Activated CD4-positive, alpha-beta T cell treated with anti-CD3 and anti-CD28 coated beads, Interleukin-2, Interleukin-4, amounts not matched to agents 100 ng/mL and 50 ng/mL, durations not matched to agents 16 hours and 8 hours (primary cell): Measurements from ENCODE around the gene PPM1E.

Source experiments
- DNase-seq: peaks from one replicate; pipeline ENCODE4 v3.0.0-alpha.2; 2020; ENCODE audit warnings: low spot score

PPM1E gene

DNA sequence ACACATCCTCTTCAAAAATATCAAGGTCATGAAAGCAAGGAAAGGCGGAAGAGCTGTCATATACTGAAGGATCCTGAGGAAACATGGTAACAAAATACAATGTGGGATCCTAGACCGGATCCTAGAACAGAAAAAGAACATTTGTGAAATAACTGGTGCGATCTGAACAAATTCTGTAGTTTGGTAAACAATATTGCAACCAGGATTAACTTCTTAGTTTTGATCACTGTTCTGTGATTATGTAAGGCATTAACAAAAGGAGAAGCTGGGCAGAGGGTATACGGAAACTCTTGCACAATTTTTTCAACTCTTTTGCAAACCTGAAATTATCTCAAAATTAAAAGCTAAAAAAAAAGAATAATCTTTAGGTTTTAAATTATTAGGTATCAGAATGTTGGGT, 241.3 kb downstream of the PPM1E start:
- no peak for DNase-seq

DNA sequence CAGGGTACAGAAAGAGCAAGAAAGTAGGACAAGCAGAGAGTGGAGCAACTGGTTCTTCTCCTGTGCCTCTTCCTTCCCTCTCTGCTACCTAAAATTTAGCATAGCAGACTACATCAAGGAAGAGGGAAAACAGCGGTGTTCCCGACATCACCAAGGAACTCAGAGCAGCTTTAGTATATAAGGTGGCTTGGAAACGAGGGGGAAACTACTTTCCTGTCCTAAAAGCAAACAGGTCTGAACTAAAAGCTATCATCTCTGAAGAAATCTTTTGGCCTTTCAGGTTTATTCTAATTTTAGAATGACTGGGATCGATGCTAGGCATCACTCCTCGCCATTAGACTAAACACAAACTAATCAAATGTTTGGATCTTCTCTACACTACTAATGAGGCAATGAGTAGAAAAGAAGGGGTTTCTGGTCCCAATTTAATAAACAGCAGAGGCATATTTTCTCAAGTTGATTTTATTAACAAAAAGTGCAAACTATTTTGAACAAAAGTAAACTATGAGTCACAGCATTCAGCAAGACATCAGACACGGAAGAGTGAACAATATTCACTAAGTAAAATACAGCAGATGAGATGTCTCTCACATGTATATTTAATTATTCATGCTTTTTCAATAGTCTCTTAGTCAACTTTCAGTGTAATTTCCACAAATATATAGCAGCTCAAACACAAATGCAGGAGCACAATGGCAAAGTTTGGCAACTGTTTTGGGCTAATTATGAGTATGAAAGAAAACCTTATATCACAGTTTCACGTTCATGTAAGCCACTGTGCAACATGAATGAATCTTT, 242.3 kb downstream of the PPM1E start:
- no peak for DNase-seq

DNA sequence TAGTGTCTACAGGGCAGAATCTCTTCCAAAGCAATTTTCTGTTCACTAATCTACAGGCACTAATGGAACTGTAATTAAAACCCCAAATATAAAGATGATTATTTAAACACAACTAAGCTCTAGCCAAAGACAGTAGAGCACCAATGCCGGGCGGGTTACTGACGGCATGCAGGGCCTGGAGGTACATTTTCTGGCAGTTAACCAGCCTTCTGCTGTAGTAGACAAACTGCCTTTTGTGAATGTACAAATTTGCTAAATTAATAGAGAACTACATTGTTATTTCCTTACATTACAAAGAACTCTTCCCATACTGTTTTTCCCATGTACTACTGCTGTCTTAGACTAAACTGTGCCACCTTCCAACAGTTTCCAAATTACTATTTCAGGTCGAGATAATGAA, 243.2 kb downstream of the PPM1E start:
- no peak for DNase-seq

DNA sequence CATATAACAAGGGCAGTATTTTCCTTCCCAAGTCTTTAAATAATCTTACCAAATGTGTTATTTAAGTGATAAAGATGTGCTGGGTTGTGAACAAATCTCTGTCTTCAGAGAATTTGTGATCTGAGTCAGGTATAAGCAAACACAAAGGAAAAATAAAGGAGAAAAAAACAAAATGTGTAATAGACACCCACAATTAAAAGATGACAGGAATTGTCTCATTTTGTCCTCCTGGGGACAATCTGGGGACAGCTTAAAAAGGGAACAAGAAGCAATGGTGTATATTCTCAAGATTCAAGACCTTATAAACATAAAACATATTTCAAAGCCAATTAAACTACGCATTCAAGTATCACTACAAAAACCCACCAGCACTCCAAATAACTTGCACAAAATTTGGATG, 243.8 kb downstream of the PPM1E start:
- no peak for DNase-seq

DNA sequence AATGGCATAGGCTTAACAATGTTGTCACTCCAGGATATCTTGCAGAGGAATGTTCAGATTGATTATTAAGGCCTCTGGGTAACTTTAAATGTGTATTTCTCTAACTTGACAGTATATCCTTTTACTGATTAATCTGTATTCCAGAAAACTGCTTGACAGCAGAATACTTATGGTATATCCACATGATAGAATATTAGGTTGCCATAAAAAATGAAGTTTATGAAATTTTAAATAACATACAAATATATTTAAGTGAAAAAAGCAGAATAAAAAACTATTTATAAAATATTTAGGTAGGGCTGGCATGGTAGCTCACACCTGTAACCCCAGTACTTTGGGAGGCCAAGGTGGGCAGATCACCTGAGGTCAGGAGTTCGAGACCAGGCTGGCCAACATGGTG, 244.4 kb downstream of the PPM1E start:
- no peak for DNase-seq

DNA sequence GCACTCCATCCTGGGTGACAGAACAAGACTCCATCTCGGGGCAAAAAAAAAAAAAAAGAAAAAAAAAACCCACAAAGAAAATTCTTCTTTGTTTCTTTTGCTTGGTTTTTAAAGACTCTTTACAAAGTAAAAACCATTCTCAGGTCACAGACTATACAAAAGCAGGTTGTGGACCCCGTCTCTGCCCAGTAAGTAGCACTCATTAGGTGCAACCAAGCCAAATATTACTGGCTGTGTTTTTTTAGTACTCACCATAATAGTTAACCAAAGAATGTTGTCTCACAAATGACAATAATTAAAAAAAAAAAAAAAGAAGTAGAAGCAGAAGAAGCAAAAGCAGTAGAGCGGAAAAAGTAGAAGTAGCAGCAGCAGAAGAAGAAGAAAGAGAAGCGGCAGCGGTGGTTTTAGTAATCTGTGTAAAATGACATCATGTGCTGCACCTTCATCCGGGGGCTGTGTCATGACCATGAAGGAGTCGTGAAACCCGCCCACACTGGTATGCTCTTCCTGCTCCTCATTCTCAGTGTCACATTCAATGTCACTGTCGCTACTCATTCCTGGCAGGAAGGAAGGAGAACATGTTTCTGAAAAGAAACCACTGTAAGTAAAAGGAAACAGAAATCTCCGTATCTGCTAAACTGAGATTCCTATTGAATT, 245.6 kb downstream of the PPM1E start:
- DNase-seq = peak; percentile 92

DNA sequence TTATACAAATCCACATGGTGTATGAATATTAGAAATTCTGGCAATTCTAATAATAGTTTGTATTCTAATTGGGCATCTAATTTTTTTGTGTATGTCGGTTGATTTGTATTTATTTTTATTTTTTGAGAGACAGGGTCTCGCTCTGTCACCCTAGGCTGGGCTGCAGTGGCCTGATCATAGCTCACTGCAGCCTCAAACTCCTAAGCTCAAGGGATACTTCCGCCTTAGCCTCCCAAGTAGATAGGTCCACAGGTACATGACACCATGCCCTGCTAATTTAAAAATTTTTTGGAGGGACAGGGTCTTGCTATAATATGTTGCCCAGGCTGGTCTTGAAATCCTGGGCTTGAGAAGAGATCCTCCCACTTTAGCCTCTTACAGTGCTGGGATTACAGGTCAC, 246.5 kb downstream of the PPM1E start:
- no peak for DNase-seq

DNA sequence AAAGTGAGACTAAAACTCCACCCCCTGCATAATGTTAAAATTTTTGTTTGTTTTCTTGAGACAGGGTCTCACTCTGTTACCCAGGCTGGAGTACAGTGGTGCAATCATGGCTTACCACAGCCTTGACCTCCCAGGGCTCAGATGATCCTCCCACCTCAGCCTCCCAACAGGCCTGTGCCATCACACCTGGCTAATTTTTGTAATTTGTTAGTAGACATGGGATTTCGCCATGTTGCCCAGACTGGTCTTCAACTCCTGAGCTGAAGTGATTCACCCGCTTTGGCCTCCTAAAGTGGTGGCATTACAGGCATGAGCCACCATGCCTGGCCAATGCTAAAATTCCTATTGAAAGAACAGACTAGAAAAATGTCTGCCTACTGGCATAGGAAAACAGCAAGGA, 247.2 kb downstream of the PPM1E start:
- DNase-seq = no peak

DNA sequence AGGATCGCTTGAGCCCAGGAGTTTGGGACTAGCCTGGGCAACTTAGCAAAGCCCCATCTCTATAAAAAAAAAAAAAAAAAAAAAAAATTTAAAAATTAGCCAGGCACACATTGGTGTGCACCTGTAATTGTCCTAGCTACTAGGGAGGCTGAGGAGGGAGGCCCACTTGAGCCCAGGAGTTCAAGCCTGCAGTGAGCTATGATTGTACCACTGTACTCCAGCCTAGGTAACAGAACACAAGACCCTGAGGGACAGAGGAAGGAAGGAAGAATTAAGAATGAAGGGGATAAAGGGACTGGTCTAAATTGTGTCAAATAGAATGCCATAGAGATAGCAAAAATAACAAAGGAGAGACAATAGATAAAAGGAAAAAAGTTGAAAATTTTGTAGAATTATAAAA, 248.2 kb downstream of the PPM1E start:
- no peak for DNase-seq

DNA sequence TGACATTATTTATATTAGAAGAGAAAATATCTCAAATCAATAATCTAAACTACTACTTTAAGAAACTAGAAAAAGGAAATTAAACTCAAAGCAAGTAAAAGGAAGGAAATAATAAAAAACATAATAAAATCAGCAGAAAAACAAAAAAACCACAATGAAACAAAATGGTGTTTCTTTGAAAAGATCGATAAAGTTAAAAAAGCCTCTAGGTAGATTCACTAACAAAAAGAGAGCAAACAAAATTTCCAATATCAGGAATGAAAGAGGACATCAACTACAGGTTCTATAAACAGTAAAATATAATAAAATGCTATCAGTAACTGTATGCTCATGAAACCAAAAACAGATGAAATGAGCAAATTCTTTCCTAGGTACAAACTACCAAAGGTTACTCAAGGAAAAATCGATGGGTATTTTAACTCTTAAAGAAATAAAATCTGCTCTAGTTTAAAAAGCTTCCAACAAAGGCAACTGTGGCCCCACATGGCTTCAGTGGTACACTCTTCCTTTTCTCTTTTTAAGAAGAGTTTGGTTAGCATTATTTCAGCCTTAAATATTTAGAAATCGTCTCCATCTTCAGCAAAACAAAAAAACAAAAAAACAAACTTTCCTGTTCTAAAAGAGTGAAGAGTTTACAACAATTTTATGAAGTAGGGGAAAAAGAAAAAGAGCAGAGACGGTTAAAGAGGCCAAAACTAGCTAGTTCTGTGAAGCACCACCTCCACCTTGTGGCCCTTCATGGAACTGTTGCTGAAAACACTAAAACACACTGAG, 248.9 kb downstream of the PPM1E start:
- DNase-seq = peak; percentile 74

DNA sequence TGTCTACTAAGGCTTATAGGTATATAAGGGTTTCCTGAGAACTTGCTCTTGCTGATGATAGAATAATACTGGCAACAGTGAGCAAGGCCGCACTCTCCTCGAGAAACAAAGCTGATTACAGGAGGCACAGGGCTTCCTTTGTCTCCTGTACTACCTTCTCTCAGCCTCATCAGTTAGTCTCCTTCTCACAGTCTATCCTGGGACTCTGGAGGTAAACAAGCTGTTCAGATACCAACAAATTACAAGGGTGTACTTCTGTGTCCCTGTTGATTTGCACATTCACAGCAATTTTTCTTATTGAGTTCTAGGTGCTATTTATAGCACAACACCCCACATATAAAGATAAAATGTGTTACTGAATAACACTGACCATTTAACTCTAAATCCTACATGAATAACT, 252.3 kb downstream of the PPM1E start:
- DNase-seq = no peak

DNA sequence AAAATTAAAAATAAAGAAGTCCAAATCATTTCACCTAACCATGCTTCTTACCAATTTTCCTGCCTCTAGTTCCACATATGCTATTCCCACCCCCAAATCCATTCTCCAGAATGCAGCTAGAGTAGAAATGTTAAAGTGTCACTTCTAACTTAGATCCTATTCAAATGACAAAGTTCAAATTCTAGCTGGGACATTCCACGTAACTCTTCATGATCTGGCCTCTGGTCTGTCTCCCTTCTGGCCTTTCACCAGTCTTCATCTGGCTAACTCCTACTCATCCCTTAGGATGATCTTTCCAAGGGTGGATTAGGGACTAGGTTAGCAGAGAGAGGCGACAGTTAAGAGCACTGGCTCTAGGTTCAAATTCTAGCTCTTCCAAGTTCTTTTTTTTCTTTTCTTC, 253.1 kb downstream of the PPM1E start:
- DNase-seq = no peak

DNA sequence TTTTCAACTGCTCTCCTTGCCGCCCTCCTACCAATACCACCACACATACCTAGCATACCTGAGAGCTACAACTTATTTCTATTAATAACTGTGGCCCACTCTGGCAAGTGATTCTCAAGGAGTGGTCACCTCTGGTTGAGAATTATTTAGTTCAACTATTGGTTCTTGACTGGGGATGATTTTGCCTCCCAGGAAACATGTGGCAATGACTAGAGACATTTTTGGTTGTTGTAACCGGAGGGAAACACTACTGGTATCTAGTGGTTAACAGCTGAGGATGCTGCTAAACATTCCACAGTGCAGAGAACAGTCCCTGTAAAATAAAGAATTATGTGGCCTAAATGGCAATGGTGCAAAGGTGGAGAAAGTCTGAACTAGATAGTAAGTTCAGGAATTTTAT, 254.4 kb downstream of the PPM1E start:
- DNase-seq = no peak

DNA sequence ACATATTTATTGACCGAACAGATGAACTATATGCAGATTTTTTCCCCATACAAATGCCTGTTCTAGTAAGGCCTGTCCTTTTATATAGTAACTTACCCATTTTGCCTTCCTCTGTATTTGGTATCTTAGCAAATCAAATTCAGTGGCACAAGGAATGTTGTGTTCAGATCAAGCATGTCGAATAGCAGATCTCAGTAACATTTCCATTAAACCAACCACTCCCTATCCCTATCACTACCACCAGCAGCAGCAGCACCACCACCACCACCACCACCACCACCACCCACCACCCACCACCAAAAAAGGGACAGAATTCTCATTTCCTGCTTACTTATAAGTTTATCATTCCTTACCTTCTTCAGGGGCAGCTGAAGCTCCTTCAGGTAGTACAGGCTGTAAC, 256.3 kb downstream of the PPM1E start:
- no peak for DNase-seq

DNA sequence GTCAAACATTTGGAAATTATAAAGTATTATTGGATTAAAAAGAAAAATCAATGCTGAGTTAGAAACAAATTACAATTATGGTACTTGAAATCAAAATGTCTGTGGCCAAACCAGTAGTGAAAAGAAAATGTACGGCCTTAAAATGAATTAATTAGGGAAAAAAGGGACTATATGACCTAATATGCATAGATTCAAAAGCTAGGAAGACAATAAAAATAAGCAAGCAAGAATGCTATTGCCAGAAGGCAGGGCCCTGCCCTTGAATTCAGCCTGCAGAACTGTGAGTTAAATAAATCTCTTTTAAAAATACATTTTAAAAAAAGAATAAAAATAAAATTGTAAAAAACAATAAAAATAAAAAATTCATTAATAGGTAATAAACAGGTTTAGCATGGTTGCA, 262.4 kb downstream of the PPM1E start:
- DNase-seq = no peak

DNA sequence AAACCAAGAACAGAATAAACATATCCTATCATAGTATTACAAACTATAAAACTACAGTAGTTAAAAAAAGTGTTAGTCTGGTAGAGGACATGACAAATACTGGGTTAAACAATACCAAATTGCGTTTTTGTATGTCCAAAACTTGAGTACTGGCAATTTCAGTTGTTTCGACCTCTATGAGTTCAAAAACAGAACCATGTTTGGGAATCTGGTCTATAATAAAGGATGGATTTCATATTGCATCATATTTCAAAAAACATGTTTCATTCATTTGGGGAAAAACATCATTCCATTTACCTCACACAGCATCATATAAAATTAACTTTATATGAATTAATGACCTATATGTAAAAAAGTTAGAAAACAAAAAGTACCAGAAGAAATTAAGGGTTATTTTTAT, 269.3 kb downstream of the PPM1E start:
- DNase-seq = no peak

DNA sequence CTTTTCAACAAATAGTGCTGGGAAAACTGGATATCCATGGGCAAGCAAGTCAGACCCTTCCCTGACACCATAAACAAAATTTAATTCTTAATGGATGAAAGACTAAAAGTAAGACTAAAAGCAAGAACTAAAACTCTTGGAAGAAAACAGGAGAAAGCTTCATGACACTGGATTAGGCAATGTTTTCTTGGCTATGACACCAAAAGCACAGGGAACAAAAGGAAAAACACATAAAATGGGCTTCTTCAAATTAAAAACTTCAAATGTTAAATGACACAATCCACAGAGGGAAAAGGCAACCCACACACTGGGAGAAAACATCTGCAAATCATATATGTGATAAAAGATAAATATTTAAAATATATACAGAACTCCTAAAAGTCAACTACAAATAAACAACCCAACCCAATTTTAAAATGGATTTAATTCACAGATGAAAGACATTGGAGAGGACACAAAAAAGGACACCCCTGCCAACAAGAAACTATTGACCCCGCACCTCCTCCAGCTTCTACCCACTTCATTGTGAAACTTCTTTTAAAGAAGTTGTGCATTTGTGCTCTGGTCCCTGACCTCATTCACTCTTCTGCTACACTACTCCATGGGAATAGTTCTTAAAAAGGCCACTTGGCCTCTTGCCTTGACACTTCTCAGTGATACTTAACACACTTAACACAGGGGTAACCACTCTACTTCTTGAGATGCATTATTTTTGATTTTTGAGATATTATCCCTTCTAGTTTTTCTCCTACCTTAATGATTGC, 270.7 kb downstream of the PPM1E start:
- DNase-seq = no peak

DNA sequence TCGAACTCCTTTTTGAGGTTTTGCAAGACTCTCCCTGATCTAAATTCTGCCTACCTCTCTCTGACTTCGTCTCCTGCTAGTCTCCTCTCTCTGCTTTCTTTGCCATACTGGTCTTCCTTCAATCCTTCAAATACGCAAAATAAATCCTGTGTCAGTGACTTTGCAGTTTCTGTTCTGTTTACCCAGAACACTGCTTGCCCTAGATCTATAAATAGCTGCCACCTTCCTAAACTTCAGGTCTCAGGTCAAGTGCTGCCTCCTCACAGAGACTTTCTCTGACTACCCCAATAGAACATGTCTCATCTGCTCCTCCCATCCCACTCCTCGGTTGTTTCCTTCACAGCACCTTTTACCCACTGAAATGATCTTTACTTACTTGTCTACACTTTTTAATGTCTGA, 272.1 kb downstream of the PPM1E start:
- no peak for DNase-seq

DNA sequence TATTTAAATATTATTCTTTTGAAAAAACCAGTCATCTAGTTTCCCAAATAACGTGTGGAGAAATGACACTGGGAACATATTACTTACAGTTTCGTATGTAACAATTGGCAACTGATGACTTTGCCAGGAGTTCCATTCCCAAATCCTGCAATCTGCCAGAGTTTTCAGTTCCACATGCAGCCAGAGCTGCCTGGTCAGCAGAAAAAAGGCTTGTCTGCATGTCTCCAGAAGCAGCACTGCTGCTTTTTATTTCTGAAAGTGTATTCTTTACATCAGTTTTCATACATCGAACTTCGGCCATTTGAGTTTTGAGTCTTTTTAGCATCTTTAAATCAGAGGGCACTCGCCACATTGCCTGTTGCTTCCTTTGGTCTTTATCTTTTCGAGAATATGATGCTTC, 272.7 kb downstream of the PPM1E start:
- no peak for DNase-seq

DNA sequence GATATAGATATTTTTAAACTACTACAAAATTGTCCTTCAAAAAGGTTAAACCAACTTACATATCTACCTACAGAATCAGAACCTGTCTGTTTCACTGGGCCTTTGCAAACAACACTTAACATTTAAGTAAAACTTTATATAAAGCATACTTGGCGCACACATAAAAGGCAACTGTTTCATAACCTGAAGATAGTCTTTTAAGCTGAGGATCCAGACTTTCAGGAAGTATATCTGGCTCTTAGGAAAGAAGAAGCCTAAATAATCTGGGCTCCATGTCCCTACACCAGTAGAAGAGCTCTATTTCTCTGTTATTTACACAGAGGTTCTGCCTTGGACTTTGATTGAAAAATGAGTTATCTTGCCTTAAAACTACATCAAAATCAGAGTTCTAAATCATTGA, 275.2 kb downstream of the PPM1E start:
- no peak for DNase-seq
